Measurements from ENCODE around the gene TACC3.

- TF ChIP-seq CTCF (IDR thresholded peaks at IDR 0.05) (no peak), POLR2A (IDR thresholded peaks at IDR 0.05) (no peak)
Observed at GRCh38 chr4:1703867-1704266, 17.5 kb upstream of the TACC3 start.
